ENCODE measurements around the gene WNT8A. TPM values are rescaled to one million over a fixed set of nuclear protein-coding genes. Genes with fewer than 3 reads are reported as not detected.

Gene WNT8A
- total and polyA plus RNA-seq, 2 of the 4 experiments (the other 2 are of a cell fraction): not detected

GRCh38 chr5:138053554-138053953 is 30.3 kb upstream of the WNT8A start:
- TF ChIP-seq CHD1 (IDR thresholded peaks at IDR 0.05; ENCODE audit: low read depth, low read length) (no peak), MAFK (IDR thresholded peaks at IDR 0.05; ENCODE audit: low read depth, low read length) (peak; percentile 77)
- no peak for ATAC-seq (ENCODE audit: low read depth)
- POLR2A ChIA-PET (ENCODE audit: unreplicated experiment): no interaction called here

More at GRCh38 chr5:138053554-138053953, 30.3 kb upstream of the WNT8A start:
- H3K4me2 ChIP-seq (ENCODE audit: low read depth, low read length): no peak overlapping the region
- no peaks in the 10 kb centered on the region for H3K9me1 ChIP-seq (ENCODE audit: insufficient read depth, low read length)
- H2AFZ ChIP-seq (replicated peaks; ENCODE audit: low read length, poor library complexity): no peak overlapping the region
- H4K91ac ChIP-seq (ENCODE audit: insufficient read depth, low read depth, low read length): no peak overlapping the region
- no peak overlapping the region for H3K9ac ChIP-seq (ENCODE audit: low read depth, low read length)
- H2BK20ac ChIP-seq (ENCODE audit: low read depth, low read length): no peak overlapping the region
- H3K18ac ChIP-seq (ENCODE audit: low read depth, low read length): no peak overlapping the region
- DNase-seq: no peak
- peaks cover 11% of the 10 kb centered on the region for H3K27me3 ChIP-seq (ENCODE audit: control insufficient read depth, insufficient read depth, low read length)
- no peak overlapping the region for H2BK120ac ChIP-seq (ENCODE audit: low read depth, low read length)
- no peak overlapping the region for H3K56ac ChIP-seq (ENCODE audit: extremely low read depth, insufficient read depth, low read length)
- H4K5ac ChIP-seq (ENCODE audit: low read depth, low read length): no peak overlapping the region
- BruUV-seq (replicated peaks): no TSS peak
- H3K23ac ChIP-seq (ENCODE audit: low read depth, low read length): no peak overlapping the region
- H3K4me3 ChIP-seq (ENCODE audit: insufficient read depth, low read depth, low read length): no peak overlapping the region
- H3K4me1 ChIP-seq (ENCODE audit: control insufficient read depth, insufficient read depth, low read length): no peaks in the 10 kb centered on the region
- H2AK9ac ChIP-seq (replicated peaks; ENCODE audit: low read depth, low read length, poor library complexity): no peak overlapping the region
- H2BK15ac ChIP-seq (ENCODE audit: low read depth, low read length): no peak overlapping the region
- H3K36me3 ChIP-seq (ENCODE audit: control insufficient read depth, insufficient read depth, low read length): no peaks in the 10 kb centered on the region
- H4K8ac ChIP-seq (ENCODE audit: low read depth in 2 of 2, low read length in 2 of 2): no peak overlapping the region
- CTCF ChIA-PET: interaction anchor here (1.4 kb wide), 1 partner anchor 15 kb away, joined by 3 read pairs; no protein-coding TSS in a partner anchor
- H2AK5ac ChIP-seq (ENCODE audit: low read depth, low read length): no peak overlapping the region
- no peak overlapping the region for H2BK5ac ChIP-seq (ENCODE audit: low read depth, low read length, poor library complexity, severe bottlenecking)
- no CpG with 5 or more reads among the region's 3 CpGs for WGBS, 2 experiments (ENCODE audit: extremely low coverage in 2 of 2, insufficient read length in 1 of 2)
- in situ Hi-C loops (cut with MboI; ENCODE audit: low sequenced_read_pairs) (loop anchor here (25.0 kb wide), 1 partner anchor 416 kb away; no protein-coding TSS in a partner anchor), intact Hi-C loops (cut with micrococcal nuclease) (no loop called here), dilution Hi-C loops (cut with HindIII; ENCODE audit: low sequenced_read_pairs, unreplicated experiment) (no loop called here)
- H3K4ac ChIP-seq (ENCODE audit: low read depth, low read length): no peak overlapping the region
- no peaks in the 10 kb centered on the region for H3K79me1 ChIP-seq (ENCODE audit: low read depth in 1 of 2, low read length in 2 of 2)
- no peak overlapping the region for H3K27ac ChIP-seq (ENCODE audit: insufficient read depth, low read length)
- no peak overlapping the region for H3K14ac ChIP-seq (replicated peaks; ENCODE audit: low read depth, low read length)
- no peaks in the 10 kb centered on the region for H3K9me3 ChIP-seq (ENCODE audit: control insufficient read depth, insufficient read depth, low read length)
- no peaks in the 10 kb centered on the region for H4K20me1 ChIP-seq (ENCODE audit: insufficient read depth, low read length)
